ENCODE measurements around the gene RTEL1.

DNA sequence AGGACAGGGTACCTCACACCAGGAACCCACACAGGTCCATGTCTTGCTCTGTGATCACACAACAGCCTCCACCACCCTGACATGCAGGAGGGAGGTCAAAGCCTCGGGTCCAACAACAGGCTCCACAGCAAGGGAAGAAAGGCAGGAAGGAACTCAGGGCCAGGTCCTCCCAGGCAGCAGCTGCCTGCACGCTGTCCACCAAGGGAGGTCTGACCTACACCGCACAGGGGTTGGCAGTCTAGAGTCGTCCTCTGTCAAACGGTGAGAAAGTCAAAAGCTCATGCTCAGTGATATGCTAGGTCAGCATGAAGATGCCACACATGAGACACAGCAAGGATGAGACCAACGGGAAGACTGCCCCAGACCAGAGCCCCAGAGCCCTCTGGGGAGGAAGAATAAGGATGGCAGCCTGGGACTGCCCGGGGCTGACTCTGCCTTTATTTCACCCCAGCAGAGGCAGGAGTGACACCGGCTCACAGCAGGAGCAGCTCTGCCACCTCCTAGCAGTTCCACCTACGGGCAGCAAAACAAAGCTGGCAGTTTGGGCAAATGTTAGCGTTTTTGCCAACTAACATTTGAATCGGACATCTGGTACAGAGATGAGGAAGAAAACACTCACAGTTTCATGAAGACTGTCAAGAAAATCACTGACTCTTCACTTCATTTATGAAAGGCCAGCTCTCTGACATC, 39.7 kb upstream of the RTEL1 start:
- TF ChIP-seq, protein P1, sequence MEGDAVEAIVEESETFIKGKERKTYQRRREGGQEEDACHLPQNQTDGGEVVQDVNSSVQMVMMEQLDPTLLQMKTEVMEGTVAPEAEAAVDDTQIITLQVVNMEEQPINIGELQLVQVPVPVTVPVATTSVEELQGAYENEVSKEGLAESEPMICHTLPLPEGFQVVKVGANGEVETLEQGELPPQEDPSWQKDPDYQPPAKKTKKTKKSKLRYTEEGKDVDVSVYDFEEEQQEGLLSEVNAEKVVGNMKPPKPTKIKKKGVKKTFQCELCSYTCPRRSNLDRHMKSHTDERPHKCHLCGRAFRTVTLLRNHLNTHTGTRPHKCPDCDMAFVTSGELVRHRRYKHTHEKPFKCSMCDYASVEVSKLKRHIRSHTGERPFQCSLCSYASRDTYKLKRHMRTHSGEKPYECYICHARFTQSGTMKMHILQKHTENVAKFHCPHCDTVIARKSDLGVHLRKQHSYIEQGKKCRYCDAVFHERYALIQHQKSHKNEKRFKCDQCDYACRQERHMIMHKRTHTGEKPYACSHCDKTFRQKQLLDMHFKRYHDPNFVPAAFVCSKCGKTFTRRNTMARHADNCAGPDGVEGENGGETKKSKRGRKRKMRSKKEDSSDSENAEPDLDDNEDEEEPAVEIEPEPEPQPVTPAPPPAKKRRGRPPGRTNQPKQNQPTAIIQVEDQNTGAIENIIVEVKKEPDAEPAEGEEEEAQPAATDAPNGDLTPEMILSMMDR (conservative IDR thresholded peaks at IDR 0.05 in 1 of 2, IDR thresholded peaks at IDR 0.05 in 1 of 2; ENCODE audit: extremely low read depth in 1 of 2, insufficient read depth in 1 of 2, low read depth in 1 of 2, low read length in 2 of 2), result no peak
- TF ChIP-seq EZH2 (IDR thresholded peaks at IDR 0.05; ENCODE audit: borderline replicate concordance, low read length), result no peak
